Skeletal muscle satellite cell (primary cell): Measurements from ENCODE around the gene PDE6C.

ENCODE experiments used
- H3K27me3 ChIP-seq: 2 replicates; pipeline ENCODE4 v1.7.0; 2013; ENCODE audit warnings: low read length; ENCODE audit not compliant: control insufficient read depth, insufficient read depth
- H3K36me3 ChIP-seq: 2 replicates; pipeline ENCODE4 v1.7.0; 2013; ENCODE audit warnings: mild to moderate bottlenecking, control low read depth, low read length; ENCODE audit not compliant: insufficient read depth
- H3K4me1 ChIP-seq: 2 replicates; pipeline ENCODE4 v1.7.0; 2013; ENCODE audit warnings: low read length; ENCODE audit not compliant: control insufficient read depth, insufficient read depth
- H3K4me2 ChIP-seq: 2 replicates; pipeline ENCODE4 v1.7.0; 2013; ENCODE audit warnings: mild to moderate bottlenecking, low read length
- H3K4me3 ChIP-seq: 2 replicates; pipeline ENCODE4 v1.7.0; 2013; ENCODE audit warnings: low read length
- H3K9ac ChIP-seq: 2 replicates; pipeline ENCODE4 v1.7.0; 2013; ENCODE audit warnings: mild to moderate bottlenecking, low read depth, low read length, moderate library complexity
- H3K9me3 ChIP-seq: replicated peaks from 2 replicates; pipeline ENCODE4 v1.7.0; 2013; ENCODE audit warnings: mild to moderate bottlenecking, control low read depth, low read length

Gene PDE6C

DNA sequence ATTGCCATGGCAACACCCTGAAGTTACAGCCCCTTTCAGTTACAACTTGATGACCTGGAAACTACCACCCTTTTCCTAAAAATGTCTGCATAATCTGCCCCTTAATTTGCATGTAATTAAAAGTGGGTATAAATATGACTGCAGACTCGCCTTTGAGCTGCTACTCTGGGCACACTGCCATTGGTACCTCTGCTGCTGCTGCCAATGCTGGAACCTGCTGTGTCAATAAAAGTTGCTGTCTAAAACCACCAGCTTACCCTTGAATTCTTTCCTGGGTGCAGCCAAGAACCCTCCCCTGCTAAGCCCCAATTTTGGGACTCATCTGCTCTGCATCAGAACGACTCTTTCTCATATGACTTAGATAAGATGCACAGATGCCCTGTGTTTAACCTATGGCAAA is 100.3 kb downstream of the PDE6C start:
- no peak overlapping the region for H3K4me2 ChIP-seq
- no peak overlapping the region for H3K4me3 ChIP-seq
- no peaks in the 10 kb centered on the region for H3K4me1 ChIP-seq
- H3K9ac ChIP-seq = no peak overlapping the region
- H3K27me3 ChIP-seq = peaks cover 16% of the 10 kb centered on the region
- no peaks in the 10 kb centered on the region for H3K36me3 ChIP-seq
- H3K9me3 ChIP-seq = no peaks in the 10 kb centered on the region

DNA sequence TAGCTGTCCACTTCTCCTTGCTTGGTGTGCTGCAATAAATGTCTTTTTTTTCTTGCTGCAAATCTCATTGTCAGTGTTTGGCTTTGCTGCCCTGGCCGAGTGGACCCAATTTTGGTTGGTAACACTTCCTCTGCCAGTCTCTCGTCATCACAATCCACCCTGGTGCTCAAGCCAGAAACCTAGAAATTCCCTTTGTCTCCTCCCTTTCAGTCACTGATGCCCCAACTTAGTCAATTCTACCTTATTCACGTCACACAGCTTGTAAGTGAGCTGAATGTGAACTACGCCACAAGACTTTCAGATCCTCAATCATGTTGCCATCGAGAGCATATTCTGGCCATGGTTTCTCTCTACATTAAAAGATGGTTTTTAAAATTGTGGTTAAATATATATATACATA is 103.0 kb downstream of the PDE6C start:
- Histone ChIP-seq H3K36me3 (no peaks in the 10 kb centered on the region), H3K4me2 (no peak overlapping the region), H3K9ac (no peak overlapping the region), H3K4me3 (no peak overlapping the region), H3K27me3 (peaks cover 31% of the 10 kb centered on the region), H3K4me1 (no peaks in the 10 kb centered on the region), H3K9me3 (no peaks in the 10 kb centered on the region)
